Right hindlimb (tissue), 1 donor: Measurements from ENCODE around the gene MARCHF4.

Experiments
- DNase-seq: peaks from one replicate; pipeline ENCODE4 v3.0.0-alpha.2; 2018

Gene MARCHF4

DNA sequence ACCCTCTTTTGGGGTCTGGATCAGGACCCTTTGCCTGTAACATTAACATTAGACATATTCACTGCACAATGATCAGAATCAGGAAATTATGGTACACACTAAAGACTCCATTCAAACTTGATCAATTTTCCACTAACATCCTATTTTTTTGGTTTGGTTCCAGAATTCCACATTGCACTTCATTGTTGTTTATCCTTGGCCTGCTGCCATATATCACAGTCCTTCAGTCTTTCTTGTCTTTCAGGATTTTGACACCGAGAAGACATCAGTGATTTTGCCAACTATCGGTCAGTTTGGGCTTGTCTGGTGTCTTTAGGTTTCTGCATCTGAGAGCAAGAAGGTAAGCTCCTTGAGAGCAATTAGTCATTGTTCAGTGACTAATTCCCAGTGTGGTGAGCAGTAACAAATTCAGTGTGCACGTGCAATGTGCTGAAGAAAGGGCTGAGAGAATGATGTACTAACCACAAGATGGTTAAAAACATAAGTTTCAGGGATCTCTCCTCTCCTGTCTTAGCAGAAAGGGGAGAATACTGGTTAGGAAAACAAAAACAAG, 23.5 kb downstream of the MARCHF4 start:
- DNase-seq = no peak

DNA sequence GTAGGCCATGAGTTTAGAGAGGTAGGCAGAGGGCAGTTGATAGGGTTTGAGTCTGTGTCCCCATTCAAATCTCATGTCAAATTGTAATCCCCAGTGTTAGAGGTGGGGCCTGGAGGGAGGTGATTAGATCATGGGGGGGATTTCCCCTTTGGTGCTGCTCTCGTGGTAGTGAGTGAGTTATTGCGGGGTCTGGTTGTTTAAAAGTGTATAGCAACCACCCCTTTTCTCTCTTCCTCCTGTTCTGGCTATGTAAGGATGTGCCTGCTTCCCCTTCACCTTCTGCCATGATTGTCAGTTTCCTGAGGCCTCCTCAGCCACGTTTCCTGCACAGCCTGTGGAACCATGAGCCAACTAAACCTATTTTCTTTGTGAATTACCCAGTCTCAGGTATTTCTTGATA, 25.5 kb downstream of the MARCHF4 start:
- DNase-seq = no peak

DNA sequence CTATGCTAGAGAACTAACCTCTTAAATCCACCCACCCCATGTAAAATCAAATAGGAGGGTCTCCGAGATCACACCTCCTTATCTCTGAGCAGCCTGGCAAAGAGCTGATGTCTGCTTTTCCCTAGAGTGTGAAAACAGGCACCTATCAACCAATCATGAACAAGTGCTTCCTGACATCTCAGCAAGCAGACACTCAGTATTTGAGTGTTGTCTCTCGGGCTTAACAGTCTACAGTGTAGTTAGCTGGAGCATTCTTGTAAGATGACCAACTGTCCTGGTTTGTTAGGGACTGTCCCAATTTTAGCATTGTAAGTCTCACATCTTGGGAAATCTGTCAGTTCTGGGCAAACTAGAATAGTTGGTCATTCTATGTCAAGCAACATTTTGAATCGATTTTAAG, 26.4 kb downstream of the MARCHF4 start:
- DNase-seq = no peak

DNA sequence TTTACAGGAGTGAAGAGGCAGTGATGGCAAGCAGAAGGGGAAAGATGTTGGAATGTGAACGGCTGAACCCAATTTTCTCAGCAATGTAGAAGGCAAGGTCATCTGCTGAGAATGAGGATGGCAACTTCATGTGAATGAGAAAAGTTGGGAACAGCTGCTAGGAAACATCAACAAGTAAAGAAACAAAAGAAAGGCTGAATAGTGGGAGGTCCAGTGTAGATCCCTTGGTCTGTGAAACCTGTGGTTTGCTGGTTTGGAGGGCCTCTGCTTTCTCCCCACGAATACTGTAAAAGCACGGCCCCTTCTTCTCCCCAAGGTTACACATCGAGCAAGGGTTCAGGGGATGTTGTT, 27.4 kb downstream of the MARCHF4 start:
- no peak for DNase-seq

DNA sequence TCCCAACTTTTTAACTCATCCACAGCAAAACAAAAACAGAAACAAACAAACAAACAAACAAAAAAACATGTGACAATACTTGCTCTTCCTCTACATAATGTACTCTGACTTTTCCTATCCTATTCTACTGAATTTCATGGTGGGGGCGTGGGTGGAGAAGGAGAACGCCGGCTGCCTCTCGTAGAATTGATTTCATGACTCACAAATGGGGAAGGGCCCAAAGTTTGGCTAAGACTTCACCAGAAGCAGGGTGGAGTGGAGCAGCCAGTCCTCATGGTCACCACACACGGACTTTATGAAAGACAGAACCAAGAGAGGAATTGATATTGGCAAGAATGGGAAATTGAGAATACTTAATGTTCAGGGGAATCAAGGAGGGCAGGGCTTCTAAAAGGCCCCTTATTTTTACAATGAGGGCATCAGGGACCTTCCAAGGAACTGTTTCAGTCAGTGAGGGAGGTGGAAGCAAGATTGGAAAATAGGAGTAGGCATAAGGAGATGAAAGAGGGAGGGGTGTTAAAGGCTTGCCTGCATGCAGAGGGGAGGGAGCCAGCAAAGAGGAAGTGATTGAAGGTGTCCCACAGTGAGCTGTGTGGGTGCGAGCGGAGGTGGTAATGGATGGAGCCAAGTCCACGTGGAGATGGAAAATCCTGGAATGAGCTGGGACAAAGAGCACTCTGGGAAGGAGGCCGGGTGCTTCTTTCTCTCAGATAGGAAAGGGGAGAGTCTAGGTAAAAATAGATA, 27.9 kb downstream of the MARCHF4 start:
- DNase-seq = no peak

DNA sequence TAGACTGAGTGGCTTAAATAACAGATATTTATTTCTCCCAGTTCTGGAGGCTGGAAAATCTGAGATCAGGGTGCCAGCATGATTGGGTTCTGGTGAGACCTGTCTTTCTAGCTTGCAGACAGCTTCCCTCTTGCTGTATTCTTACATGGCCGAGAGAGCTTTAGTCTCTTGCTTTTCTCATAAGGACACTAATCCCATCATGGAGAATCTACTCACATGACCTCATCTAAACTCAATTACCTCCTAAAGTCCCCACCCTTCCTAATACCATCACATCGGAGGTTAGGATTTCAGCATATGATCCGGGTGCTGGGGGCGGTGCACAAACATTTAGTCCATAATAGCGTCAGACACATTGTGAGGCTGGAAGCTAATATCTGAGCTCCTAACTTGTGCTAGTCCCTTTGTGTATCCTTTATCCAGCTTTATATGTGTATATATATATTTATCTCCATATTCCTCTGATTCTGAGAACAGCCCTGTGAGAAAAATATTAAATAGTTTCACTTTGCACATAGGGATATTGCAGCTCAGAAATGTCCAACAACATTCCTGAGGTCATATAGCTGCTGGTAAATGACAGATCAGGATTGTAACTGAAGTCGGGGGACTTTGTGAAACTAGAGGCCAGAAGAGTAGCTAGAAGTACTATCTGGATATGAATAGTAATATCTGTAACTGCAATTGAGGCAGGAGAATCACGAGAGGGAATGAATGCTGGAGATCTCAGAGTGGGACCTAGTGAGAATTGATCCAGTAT, 28.9 kb downstream of the MARCHF4 start:
- DNase-seq = no peak

DNA sequence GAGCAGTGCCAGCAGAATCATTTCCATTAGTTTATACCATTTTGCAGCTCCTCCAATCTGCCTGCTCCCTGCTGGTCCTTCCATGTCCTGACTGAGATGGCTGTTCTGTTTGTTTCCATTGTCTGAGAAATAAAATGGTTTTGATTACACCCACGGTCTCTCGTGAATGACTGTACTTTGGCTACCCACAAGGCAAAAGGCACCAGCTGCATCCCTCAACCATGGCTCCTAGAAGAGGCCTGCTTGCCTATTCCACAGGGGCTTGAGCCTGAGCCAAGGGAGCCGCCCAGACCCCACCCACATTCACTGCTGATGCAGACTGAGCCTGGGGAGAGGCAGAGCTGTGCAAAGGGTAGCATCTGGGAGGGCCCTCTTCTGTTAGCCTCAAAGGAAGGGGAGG, 31.2 kb downstream of the MARCHF4 start:
- peak; percentile 36 for DNase-seq

DNA sequence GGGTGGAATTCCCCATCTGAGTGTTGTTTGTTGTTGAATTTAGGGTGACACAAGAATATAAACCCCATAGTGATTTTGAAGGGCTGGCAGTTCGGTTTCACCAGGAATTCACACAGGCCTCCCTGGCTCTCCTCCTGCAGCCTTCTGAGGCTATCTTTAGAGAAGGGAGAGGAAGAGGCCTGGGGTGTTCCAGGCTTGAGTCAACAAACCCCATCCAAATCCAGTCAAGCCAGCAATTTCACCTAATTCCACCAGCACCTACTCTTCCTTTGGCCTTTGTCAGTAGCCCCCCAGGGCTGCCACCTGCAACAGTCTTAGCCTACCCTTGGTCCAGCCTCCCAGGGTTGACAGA, 32.0 kb downstream of the MARCHF4 start:
- DNase-seq = no peak

DNA sequence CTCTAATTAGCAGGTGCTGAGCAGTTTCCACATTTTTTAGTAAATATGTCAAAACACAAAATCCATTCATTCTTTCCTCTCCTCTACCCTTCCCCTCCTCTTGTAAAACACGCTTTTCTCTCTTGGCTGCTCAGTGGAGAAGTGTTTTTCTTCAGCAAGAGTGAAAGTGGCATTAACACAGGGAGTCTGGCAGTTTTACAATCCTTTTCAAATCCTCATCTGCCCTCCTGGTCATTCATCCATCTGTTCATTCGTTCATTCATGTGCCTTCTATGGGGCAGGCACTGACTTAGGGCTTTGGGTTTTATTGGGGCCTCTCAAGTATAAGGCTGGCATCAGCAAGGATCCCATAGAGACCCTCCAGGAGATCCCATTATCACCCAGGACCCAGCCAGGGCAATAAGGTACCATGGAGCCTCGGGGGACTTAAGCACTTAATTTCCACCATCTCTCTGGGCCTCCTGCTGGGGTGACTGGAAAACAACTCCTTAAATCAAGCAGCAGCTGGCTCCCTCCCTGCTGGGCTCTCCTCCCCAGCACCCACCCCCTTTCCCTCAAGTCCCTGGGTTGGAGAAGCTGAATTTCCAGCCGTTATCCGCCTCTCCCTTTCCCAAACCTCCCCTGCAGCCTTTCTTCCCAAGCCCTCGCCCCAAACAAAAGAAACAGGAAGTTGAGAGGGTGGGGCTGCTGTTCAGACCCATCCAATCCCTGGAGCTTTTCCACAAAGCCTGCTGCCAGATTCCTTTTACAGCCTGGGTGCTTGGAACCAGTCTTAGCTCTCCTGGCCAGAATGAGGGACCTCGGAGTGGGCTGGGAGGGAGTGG, 32.6 kb downstream of the MARCHF4 start:
- peak; percentile 58 for DNase-seq

DNA sequence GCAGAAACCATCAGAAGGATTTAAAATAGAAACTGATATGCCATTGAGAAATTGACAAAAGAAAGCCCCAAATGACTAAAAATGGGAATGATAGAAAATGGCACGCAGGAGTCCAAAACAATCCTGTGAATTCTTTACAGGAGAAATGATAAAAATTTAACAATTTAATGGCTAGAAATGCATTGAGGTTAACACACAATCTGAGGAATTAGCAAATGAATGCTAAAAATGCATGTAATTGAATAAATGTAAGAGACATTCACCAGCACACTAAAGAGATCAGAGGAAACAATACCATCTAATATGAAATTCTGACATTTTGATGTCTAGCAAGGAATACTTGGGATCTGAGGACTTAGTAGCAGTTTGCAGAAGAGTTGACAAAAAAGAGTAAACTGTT, 37.0 kb downstream of the MARCHF4 start:
- no peak for DNase-seq

DNA sequence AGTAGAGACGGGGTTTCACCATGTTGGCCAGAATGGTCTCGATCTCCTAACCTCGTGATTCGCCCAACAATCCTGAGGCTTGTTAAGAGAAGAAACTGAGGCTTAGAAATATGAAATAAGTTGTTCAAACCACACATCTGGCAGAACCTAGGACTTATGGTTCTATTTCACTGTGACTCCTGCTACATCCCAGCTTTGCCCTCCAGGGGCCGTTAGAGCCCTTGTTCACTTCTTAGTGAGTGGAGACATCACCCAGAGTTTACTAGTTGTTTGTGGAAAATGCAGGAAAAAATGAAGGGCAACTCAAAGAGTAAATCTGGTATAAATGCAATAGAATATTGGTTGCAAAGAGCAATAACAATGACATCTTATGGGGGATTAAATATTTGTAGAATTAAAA, 43.9 kb downstream of the MARCHF4 start:
- DNase-seq = no peak

DNA sequence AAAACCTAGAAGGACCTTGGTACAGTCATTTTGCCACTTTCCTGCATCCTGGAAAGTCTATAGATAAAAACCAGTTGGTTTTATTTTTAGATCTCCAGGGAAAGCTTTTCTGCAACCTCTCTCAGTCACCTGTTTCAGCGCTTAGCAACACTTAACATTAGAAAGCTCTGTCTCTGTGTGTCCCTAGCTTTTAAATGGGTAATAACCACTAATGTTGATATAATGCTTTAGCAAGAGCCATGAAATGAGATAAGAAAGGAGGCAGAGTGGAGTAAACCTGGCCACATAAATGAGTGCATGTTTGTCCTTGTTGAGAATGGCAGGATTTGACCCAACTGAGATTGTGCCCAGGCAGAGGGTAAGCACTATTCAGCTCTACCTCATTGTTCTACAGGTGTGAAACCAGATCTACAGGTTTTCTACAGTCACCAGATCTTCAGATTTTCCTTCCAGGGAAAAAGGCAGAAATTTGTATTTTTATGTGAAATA, 44.8 kb downstream of the MARCHF4 start:
- no peak for DNase-seq
